B cell (primary cell): ENCODE data around the gene MYOCD. TPM values are rescaled to one million over a fixed set of nuclear protein-coding genes. Genes with fewer than 3 reads are reported as not detected.

Experiments
- ATAC-seq: fragments of 200-7000 bp; cut with Tn5 transposase; one replicate; pipeline ENCODE4 v1.10.0; 2021; ENCODE audit warnings: low read depth, mild to moderate bottlenecking, moderate number of reproducible peaks, moderate library complexity
- CTCF ChIA-PET: fragments of 350-600 bp; sonication (Branson Sonifier 250); formaldehyde crosslinking; loops from one replicate; lab custom pipeline; 2021; ENCODE audit warnings: antibody characterized with exemption, inconsistent platforms; lab: Charles Lee
- POLR2A ChIA-PET: fragments of 350-600 bp; sonication (Branson Sonifier 250); formaldehyde crosslinking; loops from one replicate; lab custom pipeline; 2021; ENCODE audit warnings: antibody characterized with exemption; lab: Charles Lee
- DNase-seq: peaks from one replicate; pipeline ENCODE4 v3.0.0; 2013
- H2AFZ ChIP-seq: 2 replicates; pipeline ENCODE4 v1.6.1; 2012; ENCODE audit warnings: mild to moderate bottlenecking, low read depth, low read length; ENCODE audit not compliant: insufficient read depth, poor library complexity, severe bottlenecking
- H3K27ac ChIP-seq, 2 donors: 1 replicate in 1 of 2; 2 replicates in 1 of 2; pipeline ENCODE4 v1.5.1; 2012 to 2013; ENCODE audit warnings: low read length in 2 of 2, mild to moderate bottlenecking in 2 of 2, moderate library complexity in 1 of 2
- H3K27me3 ChIP-seq, 4 experiments: fragments of 200-600 bp in 1 of 4; sonication (generic) in 1 of 4; replicated peaks in 1 of 4; 1 replicate in 2 of 4; 2 replicates in 2 of 4; pipeline versions ENCODE4 v1.6.1 to v1.7.0; 2013 to 2016; ENCODE audit warnings: low read length in 3 of 4, mild to moderate bottlenecking in 2 of 4, mixed read lengths in 1 of 4, moderate library complexity in 1 of 4; ENCODE audit not compliant: insufficient read depth in 4 of 4, control insufficient read depth in 3 of 4; ENCODE audit errors: control extremely low read depth in 1 of 4
- H3K36me3 ChIP-seq, 2 experiments: replicated peaks in 1 of 2; 1 replicate in 1 of 2; 2 replicates in 1 of 2; pipeline versions ENCODE4 v1.6.1 to v1.7.1; 2013; ENCODE audit warnings: low read length in 1 of 2; ENCODE audit not compliant: insufficient read depth in 2 of 2, control insufficient read depth in 1 of 2; ENCODE audit errors: control extremely low read depth in 1 of 2, extremely low read depth in 1 of 2
- H3K4me1 ChIP-seq, 2 donors: fragments of 200-600 bp in 1 of 2; sonication (generic) in 1 of 2; 1 replicate in 1 of 2; 2 replicates in 1 of 2; pipeline versions ENCODE4 v1.5.1 to v1.6.1; 2013 to 2017; ENCODE audit warnings: low read length in 2 of 2; ENCODE audit not compliant: control insufficient read depth in 2 of 2, insufficient read depth in 2 of 2
- H3K4me2 ChIP-seq: replicated peaks from 2 replicates; pipeline ENCODE3; 2012; ENCODE audit warnings: mild to moderate bottlenecking, low read depth, low read length; ENCODE audit not compliant: poor library complexity, severe bottlenecking
- H3K4me3 ChIP-seq, 5 experiments: fragments of 200-600 bp in 1 of 5; sonication (generic) in 1 of 5; 1 replicate in 3 of 5; 2 replicates in 2 of 5; pipeline versions ENCODE4 v1.5.1 to v1.7.0; 2011 to 2016; ENCODE audit warnings: low read length in 4 of 5, mild to moderate bottlenecking in 4 of 5, low read depth in 2 of 5, control low read depth in 1 of 5, moderate library complexity in 1 of 5; ENCODE audit not compliant: insufficient read depth in 1 of 5; ENCODE audit errors: control extremely low read depth in 1 of 5, extremely low read depth in 1 of 5
- H3K79me2 ChIP-seq: fragments of 200-600 bp; sonication (generic); one replicate; pipeline ENCODE4 v1.6.0; 2016; ENCODE audit warnings: low read length; ENCODE audit not compliant: control insufficient read depth, insufficient read depth
- H3K9ac ChIP-seq: fragments of 200-600 bp; sonication (generic); 2 replicates; pipeline ENCODE4 v1.6.1; 2017; ENCODE audit warnings: mild to moderate bottlenecking, low read length, moderate library complexity
- H3K9me3 ChIP-seq, 3 donors: one replicate each; pipeline versions ENCODE4 v1.6.1 to v1.7.1; 2013; ENCODE audit warnings: low read length in 2 of 3; ENCODE audit not compliant: control insufficient read depth in 2 of 3, insufficient read depth in 1 of 3; ENCODE audit errors: control extremely low read depth in 1 of 3
- H4K20me1 ChIP-seq: 2 replicates; pipeline ENCODE4 v1.6.0; 2012; ENCODE audit warnings: mild to moderate bottlenecking, low read length; ENCODE audit not compliant: insufficient read depth, control insufficient read depth, poor library complexity, severe bottlenecking
- H3K27ac Mint-ChIP-seq: one replicate; pipeline ENCODE4 v1.8.0; 2021; ENCODE audit warnings: mixed read lengths
- H3K27me3 Mint-ChIP-seq: one replicate; pipeline ENCODE4 v1.8.0; 2021; ENCODE audit warnings: mixed read lengths
- H3K4me1 Mint-ChIP-seq: one replicate; pipeline ENCODE4 v1.8.0; 2021; ENCODE audit warnings: mixed read lengths
- H3K4me3 Mint-ChIP-seq: one replicate; pipeline ENCODE4 v1.8.0; 2021; ENCODE audit warnings: mixed read lengths
- H3K9me3 Mint-ChIP-seq: one replicate; pipeline ENCODE4 v1.8.0; 2022; ENCODE audit warnings: mixed read lengths; ENCODE audit not compliant: insufficient read depth
- EZH2 ChIP-seq: IDR thresholded peaks from 2 replicates; pipeline ENCODE4 v1.6.1; 2012; ENCODE audit warnings: borderline replicate concordance, low read depth, mild to moderate bottlenecking, moderate library complexity, low read length; ENCODE audit not compliant: insufficient read depth, poor library complexity, severe bottlenecking
- WGBS: methylation state at CpG from one replicate; pipeline ENCODE4 v1.1.5; 2013; ENCODE audit warnings: missing lambda C conversion rate; ENCODE audit not compliant: insufficient coverage; 5-methylcytosine and 5-hydroxymethylcytosine counted together
- intact Hi-C: fragments of 100-400 bp; cut with micrococcal nuclease; formaldehyde crosslinking; loops from one replicate; pipeline ENCODE4 v1.10.0; 2022
- polyA plus RNA-seq: library from polyadenylated mRNA; depleted of rRNA; stranded (reverse); fragments of >200 nt; gene quantifications from 2 replicates; pipeline ENCODE4 v1.2.3, GENCODE V29; 2012
- total RNA-seq, 2 donors: library from RNA; stranded (reverse); fragments of 120-200 nt in 1 of 2; gene quantifications; 1 replicate in 1 of 2; 2 replicates in 1 of 2; pipeline versions ENCODE4 v1.2.3 to v1.2.4, GENCODE V29; 2013 to 2022
- TF ChIP-seq, protein P1 (sequence below): fragments of 200-600 bp; IDR thresholded peaks from one replicate; pipeline ENCODE4 v1.8.0; 2022; ENCODE audit warnings: antibody characterized with exemption, mild to moderate bottlenecking

The MYOCD gene
- total and polyA plus RNA-seq, 2 donors (not counting 1 experiment from before 2014, with no cell fraction given): 0.32 TPM; not detected in 1

DNA sequence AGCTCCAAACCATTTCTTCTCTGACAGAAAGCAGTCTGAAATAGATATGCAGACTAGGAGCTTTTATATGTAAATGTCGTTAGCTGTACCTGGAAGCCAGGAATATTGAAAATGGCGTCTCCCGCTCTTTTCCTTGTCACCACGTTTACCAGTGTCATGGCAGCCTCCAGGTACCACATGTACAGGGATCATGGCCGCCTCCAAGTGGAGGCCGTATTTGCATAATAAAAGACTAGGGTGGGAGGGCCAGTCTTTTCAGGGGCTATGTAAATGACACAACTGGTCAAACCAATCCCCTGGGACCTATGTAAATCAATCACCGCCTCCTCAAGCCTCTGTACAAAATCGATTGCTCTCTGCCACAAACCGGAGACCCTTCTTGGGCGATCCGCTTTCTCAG, 54.3 kb downstream of the MYOCD start:
- POLR2A ChIA-PET: no interaction called here
- Histone ChIP-seq H4K20me1 (no peaks in the 10 kb centered on the region), H3K4me1 (no peaks in the 10 kb centered on the region), H3K27ac (no peak overlapping the region), H3K9me3 (no peaks in the 10 kb centered on the region), H2AFZ (no peak overlapping the region), H3K27me3 (no peaks in the 10 kb centered on the region), H3K36me3 (no peaks in the 10 kb centered on the region), H3K4me3 (no peak overlapping the region), H3K4me2 (no peak overlapping the region), H3K9ac (no peak overlapping the region), H3K79me2 (no peaks in the 10 kb centered on the region)
- Mint-ChIP-seq H3K27me3 (peaks cover 4% of the 10 kb centered on the region), H3K4me3 (no peak overlapping the region), H3K4me1 (no peaks in the 10 kb centered on the region), H3K9me3 (no peaks in the 10 kb centered on the region), H3K27ac (no peak overlapping the region)
- no peak for TF ChIP-seq EZH2
- TF ChIP-seq, protein P1, sequence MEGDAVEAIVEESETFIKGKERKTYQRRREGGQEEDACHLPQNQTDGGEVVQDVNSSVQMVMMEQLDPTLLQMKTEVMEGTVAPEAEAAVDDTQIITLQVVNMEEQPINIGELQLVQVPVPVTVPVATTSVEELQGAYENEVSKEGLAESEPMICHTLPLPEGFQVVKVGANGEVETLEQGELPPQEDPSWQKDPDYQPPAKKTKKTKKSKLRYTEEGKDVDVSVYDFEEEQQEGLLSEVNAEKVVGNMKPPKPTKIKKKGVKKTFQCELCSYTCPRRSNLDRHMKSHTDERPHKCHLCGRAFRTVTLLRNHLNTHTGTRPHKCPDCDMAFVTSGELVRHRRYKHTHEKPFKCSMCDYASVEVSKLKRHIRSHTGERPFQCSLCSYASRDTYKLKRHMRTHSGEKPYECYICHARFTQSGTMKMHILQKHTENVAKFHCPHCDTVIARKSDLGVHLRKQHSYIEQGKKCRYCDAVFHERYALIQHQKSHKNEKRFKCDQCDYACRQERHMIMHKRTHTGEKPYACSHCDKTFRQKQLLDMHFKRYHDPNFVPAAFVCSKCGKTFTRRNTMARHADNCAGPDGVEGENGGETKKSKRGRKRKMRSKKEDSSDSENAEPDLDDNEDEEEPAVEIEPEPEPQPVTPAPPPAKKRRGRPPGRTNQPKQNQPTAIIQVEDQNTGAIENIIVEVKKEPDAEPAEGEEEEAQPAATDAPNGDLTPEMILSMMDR: no peak
- ATAC-seq (no peak), DNase-seq (no peak)
- CTCF ChIA-PET: interaction anchor here (0.6 to 0.7 kb wide), 2 partner anchors 23 to 38 kb away, joined by 3 to 4 read pairs; no protein-coding TSS in a partner anchor
- intact Hi-C loops: no loop called here
- WGBS: 95% methylated on average over 4 of the region's 11 CpGs

DNA sequence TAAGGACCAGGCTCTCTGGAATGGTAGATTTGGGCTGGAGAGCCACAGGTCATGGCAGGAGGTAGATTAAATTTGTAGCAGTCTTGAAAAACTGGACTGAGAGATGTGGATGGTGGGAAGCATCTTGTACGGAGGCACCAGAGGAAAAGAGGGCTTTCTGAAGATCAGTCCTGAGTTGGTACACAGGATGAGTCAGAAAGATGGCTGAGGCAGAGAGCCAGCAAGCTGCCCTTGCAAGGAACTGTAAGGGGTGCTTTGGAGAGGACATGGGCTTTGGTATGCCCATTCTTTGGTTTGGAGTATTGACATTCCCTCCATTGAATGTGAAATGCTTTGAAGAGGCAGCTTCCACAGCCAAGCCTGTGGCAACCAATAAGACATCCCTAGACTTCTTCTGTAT, 55.9 kb downstream of the MYOCD start:
- 95% methylated on average over 1 of the region's 1 CpG for WGBS
- H3K9me3 Mint-ChIP-seq: no peaks in the 10 kb centered on the region
- ChIA-PET POLR2A (no interaction called here), CTCF (no interaction called here)
- no peaks in the 10 kb centered on the region for H3K36me3 ChIP-seq
- no peaks in the 10 kb centered on the region for H4K20me1 ChIP-seq
- H3K9me3 ChIP-seq: no peaks in the 10 kb centered on the region
- DNase-seq (no peak), ATAC-seq (no peak)
- no peak overlapping the region for H3K4me3 Mint-ChIP-seq
- TF ChIP-seq, protein P1: no peak
- TF ChIP-seq EZH2: no peak
- no peaks in the 10 kb centered on the region for H3K4me1 ChIP-seq
- H3K9ac ChIP-seq: no peak overlapping the region
- H3K4me1 Mint-ChIP-seq: no peaks in the 10 kb centered on the region
- H3K27ac ChIP-seq: no peak overlapping the region
- no peaks in the 10 kb centered on the region for H3K27me3 ChIP-seq
- no peak overlapping the region for H3K27ac Mint-ChIP-seq
- intact Hi-C loops: no loop called here
- no peaks in the 10 kb centered on the region for H3K27me3 Mint-ChIP-seq
- no peak overlapping the region for H2AFZ ChIP-seq
- no peaks in the 10 kb centered on the region for H3K79me2 ChIP-seq
- H3K4me2 ChIP-seq: no peak overlapping the region
- H3K4me3 ChIP-seq: no peak overlapping the region
